ENCODE measurements around the gene CDKN2B-AS1.

GRCh38 chr9:21958833-21959232, 35.8 kb upstream of the CDKN2B-AS1 start:
- TF ChIP-seq CTCF (tag by site-specific recombination; IDR thresholded peaks at IDR 0.05) (no peak), YY1 (tag by site-specific recombination; IDR thresholded peaks at IDR 0.05) (no peak), WT1 (tag by site-specific recombination; IDR thresholded peaks at IDR 0.05) (no peak), SALL2 (tag by site-specific recombination; IDR thresholded peaks at IDR 0.05; ENCODE audit: borderline replicate concordance) (no peak), ZNF514 (tag by site-specific recombination; IDR thresholded peaks at IDR 0.05) (no peak), ZNF701 (tag by site-specific recombination; IDR thresholded peaks at IDR 0.05) (no peak), ZNF157 (tag by site-specific recombination; IDR thresholded peaks at IDR 0.05) (no peak), ZNF529 (tag by site-specific recombination; IDR thresholded peaks at IDR 0.05; ENCODE audit: insufficient replicate concordance) (no peak), PATZ1 (tag by site-specific recombination; IDR thresholded peaks at IDR 0.05) (no peak), TCF7L2 (IDR thresholded peaks at IDR 0.05; ENCODE audit: borderline replicate concordance, low read depth, low read length) (no peak), ZBTB49 (tag by site-specific recombination; IDR thresholded peaks at IDR 0.05; ENCODE audit: low read depth) (no peak)
